ENCODE measurements around the gene TBC1D2.
A peak's percentile ranks its signal among the peaks of the same experiment; 100 is the strongest.

TBC1D2 gene

GRCh38 chr9:98241357-98242300, 13.8 kb downstream of the TBC1D2 start:
- DNase-seq (ENCODE audit: low read depth): no peak

- DNase-seq (ENCODE audit: low read depth): no peak
These were observed 15.0 kb downstream of the TBC1D2 start for GRCh38 chr9:98240475-98240874.

DNA sequence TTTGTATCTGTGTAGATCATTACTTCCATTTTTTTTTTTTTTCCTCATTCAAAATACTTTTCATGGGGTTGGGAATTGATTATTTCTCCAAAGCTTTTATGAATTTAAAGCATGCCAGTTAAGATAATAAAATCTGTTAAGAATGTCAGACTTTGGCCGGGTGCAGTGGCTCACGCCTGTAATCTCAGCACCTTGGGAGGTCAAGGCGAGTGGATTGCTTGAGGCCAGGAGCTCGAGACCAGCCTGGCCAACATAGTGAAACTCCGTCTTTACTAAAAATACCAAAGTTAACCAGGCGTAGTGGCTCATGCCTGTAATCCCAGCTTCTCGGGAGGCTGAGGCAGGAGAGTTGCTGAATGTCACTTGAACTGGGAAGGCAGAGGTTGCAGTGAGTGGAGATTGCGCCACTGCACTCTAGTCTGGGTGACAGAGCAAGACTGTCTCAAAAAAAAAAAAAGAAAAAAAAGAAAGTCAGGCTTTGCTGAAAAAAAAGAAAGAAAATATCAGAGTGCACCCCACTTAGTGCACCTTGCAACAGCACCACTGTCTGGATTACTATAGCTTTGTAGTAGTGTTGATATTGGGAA, 18.5 kb downstream of the TBC1D2 start:
- no peak for DNase-seq (ENCODE audit: low read depth)

DNA sequence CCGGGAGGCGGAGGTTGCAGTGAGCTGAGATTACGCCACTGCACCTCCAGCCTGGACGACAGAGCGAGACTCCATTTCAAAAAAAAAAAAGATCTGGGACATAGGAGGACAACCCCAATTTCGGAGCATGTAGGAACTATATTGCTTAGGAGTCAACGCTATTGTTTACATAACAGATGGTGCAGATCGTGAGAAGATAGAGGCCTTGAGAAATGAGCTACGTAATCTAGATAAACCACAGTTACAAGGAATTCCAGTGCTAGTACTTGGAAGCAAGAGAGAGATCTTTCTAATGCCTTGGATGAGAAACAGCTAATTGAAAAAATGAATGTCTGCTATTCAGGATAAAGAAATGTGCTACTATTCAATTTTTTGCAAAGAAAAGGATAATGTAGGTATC, 20.3 kb downstream of the TBC1D2 start:
- no peak for DNase-seq (ENCODE audit: low read depth)

- DNase-seq (ENCODE audit: low read depth): no peak
These were observed 21.1 kb downstream of the TBC1D2 start for GRCh38 chr9:98234245-98234825.

DNA sequence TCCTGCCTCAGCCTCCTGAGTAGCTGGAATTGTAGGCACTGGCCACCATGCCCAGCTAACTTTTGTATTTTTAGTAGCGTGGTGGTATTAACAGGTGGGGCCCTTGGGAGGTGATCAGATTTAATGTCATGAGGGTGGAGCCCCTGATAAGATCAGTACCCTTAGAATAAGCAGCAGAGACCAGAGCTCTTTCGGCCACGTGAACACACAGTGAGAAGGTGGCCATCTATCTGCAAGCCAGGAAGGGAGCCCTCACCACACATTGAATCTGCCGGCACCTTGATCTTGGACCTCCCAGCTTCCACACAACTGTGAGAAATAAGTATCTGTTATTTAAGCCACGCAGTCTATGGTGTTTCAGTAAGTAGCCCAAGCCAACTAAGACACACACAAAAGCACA, 22.5 kb downstream of the TBC1D2 start:
- DNase-seq (ENCODE audit: low read depth): no peak

DNA sequence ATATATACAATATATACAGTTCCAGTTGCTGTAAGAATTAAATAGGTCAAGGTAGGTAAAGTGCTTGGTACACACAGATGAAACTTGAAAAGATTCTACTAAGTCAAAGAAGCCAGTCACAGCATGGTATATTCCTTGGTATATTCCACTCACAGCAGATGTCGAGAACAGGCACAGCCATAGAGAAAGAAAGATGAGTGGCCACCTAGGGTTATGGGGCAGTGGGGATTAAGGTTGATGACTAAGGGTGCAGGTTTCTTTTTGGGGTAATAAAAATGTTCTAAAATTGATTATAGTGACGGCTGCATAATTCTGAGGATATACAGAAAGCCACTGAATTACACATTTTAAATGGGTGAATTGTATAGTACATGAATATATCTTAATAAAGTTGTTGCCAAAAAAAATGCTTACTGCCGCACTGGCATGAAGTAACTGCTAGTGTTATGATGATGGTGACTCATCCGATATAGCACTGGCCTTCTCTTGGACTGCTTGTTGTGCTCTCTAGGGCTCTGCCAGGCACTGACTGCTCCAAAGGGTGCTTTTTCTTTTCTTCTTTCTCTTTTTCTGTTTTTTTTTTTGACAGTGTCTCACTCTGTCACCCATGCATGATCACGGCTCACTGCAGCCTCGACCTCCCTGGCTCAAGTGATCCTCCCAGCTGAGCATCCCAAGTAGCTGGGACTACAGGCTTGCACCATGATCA, 23.5 kb downstream of the TBC1D2 start:
- DNase-seq (ENCODE audit: low read depth): peak; percentile 86

GRCh38 chr9:98230789-98231188, 24.7 kb downstream of the TBC1D2 start:
- no peak for DNase-seq (ENCODE audit: low read depth)

GRCh38 chr9:98230304-98230703, 25.1 kb downstream of the TBC1D2 start:
- no peak for DNase-seq (ENCODE audit: low read depth)

GRCh38 chr9:98229620-98230019, 25.8 kb downstream of the TBC1D2 start:
- DNase-seq (ENCODE audit: low read depth): no peak

DNA sequence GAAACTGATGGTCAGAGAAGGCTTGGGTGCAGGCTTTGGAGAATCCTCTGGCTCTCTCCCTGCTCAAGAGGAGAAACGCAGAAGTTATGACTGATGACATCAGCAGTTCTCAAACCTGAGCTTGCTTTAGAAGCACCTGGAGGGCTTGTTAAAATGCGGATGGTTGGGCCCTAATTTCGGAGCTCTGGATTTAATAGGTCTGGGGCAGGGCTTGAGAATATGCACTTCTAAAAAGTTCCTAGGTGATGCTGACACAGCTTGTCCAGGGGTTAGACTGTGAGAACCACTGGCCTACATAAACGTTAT, 26.4 kb downstream of the TBC1D2 start:
- no peak for DNase-seq (ENCODE audit: low read depth)

DNA sequence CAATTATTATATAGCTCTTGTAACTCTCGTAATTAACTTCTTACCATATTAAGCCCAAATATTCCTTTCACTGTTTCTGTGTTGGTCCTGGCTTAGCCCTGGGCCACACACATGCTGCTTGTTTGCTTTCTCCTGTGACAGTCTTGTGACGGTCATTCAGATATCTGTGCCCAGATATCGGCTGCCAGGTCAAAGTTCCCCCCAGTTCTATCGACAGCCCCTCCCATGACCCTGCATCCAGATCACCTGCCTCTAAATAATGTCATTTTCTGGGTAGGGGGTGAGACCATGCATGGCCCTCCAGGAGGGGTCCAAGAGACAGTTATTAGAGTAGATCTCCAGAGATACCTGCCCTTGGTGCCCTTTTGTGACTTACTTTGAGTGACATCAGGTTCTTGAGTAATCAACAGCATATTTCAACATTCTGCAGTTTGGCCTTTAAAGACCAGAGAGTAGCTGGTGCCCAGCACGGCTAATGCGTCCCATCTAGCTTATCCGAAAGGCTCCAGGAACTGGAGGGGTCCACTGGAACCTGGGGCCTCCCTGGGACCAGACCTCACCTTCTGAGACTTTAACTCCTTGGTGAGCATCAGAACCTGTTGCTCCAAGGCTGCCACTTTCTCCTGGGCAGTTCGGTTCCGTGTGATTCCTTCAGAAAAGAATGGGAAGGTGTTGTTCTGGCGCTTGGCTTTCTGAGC, 26.9 kb downstream of the TBC1D2 start:
- no peak for DNase-seq (ENCODE audit: low read depth)

- DNase-seq (ENCODE audit: low read depth): no peak
These were observed 27.6 kb downstream of the TBC1D2 start for GRCh38 chr9:98227883-98228282.

- DNase-seq (ENCODE audit: low read depth): no peak
These were observed 28.5 kb downstream of the TBC1D2 start for GRCh38 chr9:98226957-98227356.

- DNase-seq (ENCODE audit: low read depth): peak; percentile 45
These were observed 28.9 kb downstream of the TBC1D2 start for GRCh38 chr9:98226516-98226915.

- no peak for DNase-seq (ENCODE audit: low read depth)
These were observed 30.4 kb downstream of the TBC1D2 start for GRCh38 chr9:98225015-98225442.

DNA sequence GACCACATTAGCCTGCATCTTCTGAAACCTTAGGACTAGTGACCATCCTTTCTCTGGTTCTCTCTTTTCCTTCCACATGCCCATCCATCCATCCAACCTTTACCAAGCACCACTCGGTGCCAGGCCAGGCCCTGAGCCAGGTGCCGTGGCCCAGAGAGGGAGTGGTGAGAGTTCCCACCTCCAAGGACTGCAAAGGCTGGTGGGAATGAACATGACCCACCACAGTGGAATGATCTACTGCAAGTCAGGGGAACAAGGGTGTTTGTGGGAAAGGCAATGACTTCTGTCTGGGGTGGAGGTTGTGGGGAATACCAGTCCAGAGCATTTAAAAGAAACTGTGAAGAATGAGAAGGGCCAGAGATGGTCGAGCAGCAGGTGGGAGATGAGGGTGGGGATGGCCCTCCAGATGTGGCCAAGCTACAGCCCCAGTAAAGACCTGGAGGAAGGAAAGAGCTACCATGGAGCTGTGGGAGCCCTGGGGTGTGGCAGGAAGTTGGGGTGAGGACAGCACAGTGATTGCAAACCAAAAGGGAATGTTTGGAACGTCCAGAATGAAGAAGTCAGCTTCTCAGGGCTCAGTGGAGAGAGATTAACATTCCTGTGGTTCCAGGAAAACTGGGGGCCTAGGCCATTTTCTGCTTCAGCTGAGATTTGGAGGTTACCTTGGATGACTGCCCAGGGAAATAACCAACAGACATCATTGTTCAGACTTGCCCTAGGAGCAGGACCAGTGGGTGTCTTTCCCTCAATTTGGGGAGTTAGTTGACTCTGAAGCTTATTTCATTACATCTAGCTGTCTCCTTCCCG, 32.4 kb downstream of the TBC1D2 start:
- DNase-seq (ENCODE audit: low read depth): peak; percentile 91

- DNase-seq (ENCODE audit: low read depth): no peak
These were observed 34.5 kb downstream of the TBC1D2 start for GRCh38 chr9:98220911-98221310.

DNA sequence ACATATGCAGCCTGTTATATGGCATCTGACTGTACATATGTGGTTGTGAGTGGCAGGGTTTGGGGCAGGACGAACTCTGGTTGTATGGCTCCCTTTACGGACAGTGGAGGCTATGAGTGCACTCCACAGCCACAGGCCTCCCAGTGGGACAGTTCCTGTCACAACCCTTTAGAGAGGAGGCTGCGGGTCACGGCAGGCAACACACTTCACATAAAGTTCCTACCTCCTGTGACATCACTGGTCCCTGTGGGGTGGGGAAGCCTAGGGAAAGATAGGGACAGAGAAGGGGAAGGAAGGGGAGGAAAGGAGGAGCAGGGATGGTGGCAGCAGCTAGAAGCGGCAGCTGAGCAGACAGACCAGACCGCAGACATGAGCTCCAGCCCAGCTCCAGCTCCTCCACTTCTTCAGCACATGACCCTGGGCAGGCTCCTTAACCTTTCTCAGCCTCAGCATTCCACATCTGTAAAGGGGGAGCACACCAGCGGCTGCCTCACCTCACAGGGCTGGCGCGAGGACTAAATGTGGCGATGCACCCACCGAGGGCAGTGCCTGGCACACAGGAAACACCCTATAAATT, 35.6 kb downstream of the TBC1D2 start:
- DNase-seq (ENCODE audit: low read depth): no peak

GRCh38 chr9:98219364-98219716, 36.1 kb downstream of the TBC1D2 start:
- no peak for DNase-seq (ENCODE audit: low read depth)
